Measurements from ENCODE around the gene JADE2.

DNA sequence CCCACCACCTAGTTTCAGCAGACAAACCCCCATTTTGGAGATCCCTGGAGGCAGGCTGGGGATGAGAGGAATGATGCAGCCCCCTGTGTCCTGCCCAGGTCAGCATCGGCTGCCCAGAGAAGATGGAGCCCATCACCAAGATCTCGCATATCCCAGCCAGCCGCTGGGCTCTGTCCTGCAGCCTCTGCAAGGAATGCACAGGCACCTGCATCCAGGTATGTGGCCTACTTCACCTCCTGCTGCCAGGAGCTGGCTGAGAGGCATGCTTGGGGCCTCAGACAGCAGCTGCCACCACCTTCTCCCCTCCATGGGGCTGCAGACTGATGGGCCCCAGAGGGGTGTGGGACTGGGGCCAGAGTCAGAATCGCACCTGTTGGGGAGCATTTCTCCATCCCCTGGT, 38.9 kb downstream of the JADE2 start:
- no peak for TF ChIP-seq CTCF (IDR thresholded peaks at IDR 0.05)
- no peak for TF ChIP-seq POLR2A (IDR thresholded peaks at IDR 0.05)
